GM21360 (cell line): ENCODE data around the gene TESPA1.
"Not testable (repeated sequence)": the region's sequence is repeated elsewhere in the genome, so short reads cannot be mapped to it uniquely, and the experiment has no call there.

Experiments used
- ATAC-seq: cut with Tn5 transposase; IDR thresholded peaks from one replicate; pipeline ENCODE4 v1.9.1; 2021; ENCODE audit warnings: mild to moderate bottlenecking, moderate library complexity; ENCODE audit not compliant: unreplicated experiment

TESPA1 gene

GRCh38 chr12:54949073-54949711 lies 35.4 kb downstream of the TESPA1 start:
- ATAC-seq = no peak

GRCh38 chr12:54948171-54948570 lies 36.4 kb downstream of the TESPA1 start:
- ATAC-seq = no peak

DNA sequence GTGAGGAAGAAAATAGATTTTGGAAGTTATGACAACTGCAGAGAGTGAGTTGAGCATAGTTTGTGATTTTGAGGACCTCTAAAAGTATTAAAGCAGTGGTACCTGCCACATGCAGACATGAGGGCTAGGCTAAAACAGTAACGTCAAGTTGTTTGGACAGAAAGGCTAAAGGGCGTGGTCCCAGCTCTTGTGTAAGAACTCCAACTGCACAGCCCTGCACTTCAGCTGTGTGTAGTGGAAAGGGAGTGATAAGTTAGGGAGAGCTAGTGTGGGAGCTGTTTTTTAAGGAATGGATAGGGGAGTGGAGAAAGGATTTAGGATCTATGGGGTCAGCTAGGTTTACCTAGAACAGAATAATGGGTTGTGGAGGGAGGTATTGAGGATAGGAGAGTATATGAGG lies 39.5 kb downstream of the TESPA1 start:
- ATAC-seq = no peak

- ATAC-seq = not testable (repeated sequence)
Observed at GRCh38 chr12:54943292-54943691, 41.3 kb downstream of the TESPA1 start.

GRCh38 chr12:54941659-54942058 lies 42.9 kb downstream of the TESPA1 start:
- no peak for ATAC-seq

- no peak for ATAC-seq
Observed at GRCh38 chr12:54940727-54941315, 43.7 kb downstream of the TESPA1 start.

- ATAC-seq = no peak
Observed at GRCh38 chr12:54937929-54938328, 46.6 kb downstream of the TESPA1 start.

GRCh38 chr12:54937376-54937775 lies 47.2 kb downstream of the TESPA1 start:
- no peak for ATAC-seq

- no peak for ATAC-seq
Observed at GRCh38 chr12:54936736-54937135, 47.8 kb downstream of the TESPA1 start.

GRCh38 chr12:54935235-54935951 lies 49.2 kb downstream of the TESPA1 start:
- ATAC-seq = peak; percentile 99

GRCh38 chr12:54934419-54934818 lies 50.1 kb downstream of the TESPA1 start:
- no peak for ATAC-seq

GRCh38 chr12:54933376-54933775 lies 51.2 kb downstream of the TESPA1 start:
- no peak for ATAC-seq

DNA sequence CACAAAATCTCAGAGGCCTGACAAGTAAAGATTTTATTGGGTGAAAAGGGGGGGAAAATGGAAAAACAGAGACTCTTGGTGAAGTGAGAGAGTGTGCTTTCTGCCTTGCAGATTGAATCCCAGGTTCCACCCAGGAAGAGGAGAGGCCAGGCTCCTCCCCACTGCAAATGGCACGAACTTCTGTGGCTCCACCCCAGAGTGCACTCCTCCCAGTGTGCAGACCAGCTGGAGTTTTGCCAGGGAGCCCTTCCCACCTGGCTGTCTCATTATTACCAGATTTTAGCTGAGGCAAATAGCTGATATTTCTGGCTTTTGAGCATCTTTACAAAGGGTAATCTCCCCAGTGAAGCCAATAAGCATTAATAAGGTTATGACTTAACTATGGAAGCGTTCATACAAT lies 51.9 kb downstream of the TESPA1 start:
- no peak for ATAC-seq

GRCh38 chr12:54932038-54932437 lies 52.5 kb downstream of the TESPA1 start:
- ATAC-seq = no peak

- no peak for ATAC-seq
Observed at GRCh38 chr12:54929998-54930397, 54.6 kb downstream of the TESPA1 start.

- ATAC-seq = no peak
Observed at GRCh38 chr12:54926246-54926645, 58.3 kb downstream of the TESPA1 start.

DNA sequence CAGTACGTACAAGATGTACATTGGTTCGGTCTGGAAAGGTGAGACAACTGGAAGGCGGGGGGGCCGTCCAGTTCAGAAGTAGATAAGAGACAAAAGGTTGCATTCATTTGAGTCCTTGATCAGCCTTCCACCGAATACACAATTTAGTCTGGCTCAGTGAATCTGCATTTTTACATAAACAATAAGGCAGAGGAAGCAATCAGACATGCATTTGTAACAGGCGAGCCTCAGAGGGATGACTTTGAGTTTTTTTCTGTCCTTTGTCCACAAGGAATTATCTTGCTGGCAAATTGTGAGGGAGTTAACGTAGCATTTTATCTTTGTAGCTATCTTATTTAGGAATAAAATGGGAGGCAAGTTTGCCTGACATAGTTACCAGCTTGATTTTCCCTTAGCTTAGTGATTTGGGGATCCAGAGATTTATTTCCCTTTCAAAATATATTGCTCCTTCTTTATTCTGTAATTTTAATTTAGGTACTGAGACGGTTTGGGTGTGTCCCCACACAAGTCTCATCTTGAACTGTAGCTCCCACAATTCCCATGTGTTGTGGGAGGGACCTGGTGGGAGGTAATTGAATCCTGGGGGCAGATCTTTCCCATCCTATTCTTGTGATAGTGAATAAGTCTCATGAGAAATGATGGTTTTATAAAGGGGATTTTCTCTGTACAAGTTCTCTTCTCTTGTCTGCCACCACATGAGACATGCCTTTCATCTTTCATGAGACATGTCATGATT lies 59.4 kb downstream of the TESPA1 start:
- ATAC-seq = no peak

- no peak for ATAC-seq
Observed at GRCh38 chr12:54917001-54917488, 67.5 kb downstream of the TESPA1 start.
